H9 (cell line): ENCODE data around the gene STXBP6. TPM values are rescaled to one million over a fixed set of nuclear protein-coding genes. Genes with fewer than 3 reads are reported as not detected.

Experiments used
- DNase-seq: peaks from one replicate; pipeline ENCODE4 v3.0.0-alpha.2; 2017
- H2AFZ ChIP-seq: one replicate; pipeline ENCODE4 v1.6.1; 2013; ENCODE audit warnings: mild to moderate bottlenecking, low read length, control low read depth, moderate library complexity
- H2AK5ac ChIP-seq: 2 replicates; pipeline ENCODE4 v1.6.1; 2013; ENCODE audit warnings: low read length, control low read depth, mixed read lengths; ENCODE audit not compliant: insufficient read length
- H2BK120ac ChIP-seq: one replicate; pipeline ENCODE4 v1.6.1; 2013; ENCODE audit warnings: low read depth, mild to moderate bottlenecking, low read length, control low read depth, inconsistent platforms; ENCODE audit not compliant: poor library complexity, severe bottlenecking
- H2BK12ac ChIP-seq: 2 replicates; pipeline ENCODE4 v1.6.1; 2013; ENCODE audit warnings: low read length, control low read depth, mixed read lengths, low read depth; ENCODE audit not compliant: insufficient read length
- H2BK15ac ChIP-seq: 2 replicates; pipeline ENCODE4 v1.6.1; 2013; ENCODE audit warnings: low read depth, low read length, control low read depth
- H2BK20ac ChIP-seq: one replicate; pipeline ENCODE4 v1.6.1; 2013; ENCODE audit warnings: low read depth, mild to moderate bottlenecking, low read length, control low read depth, inconsistent platforms; ENCODE audit not compliant: poor library complexity, severe bottlenecking
- H2BK5ac ChIP-seq: 2 replicates; pipeline ENCODE4 v1.6.1; 2013; ENCODE audit warnings: low read length, control low read depth, mixed read lengths; ENCODE audit not compliant: insufficient read length
- H3K14ac ChIP-seq: 2 replicates; pipeline ENCODE4 v1.6.1; 2013; ENCODE audit warnings: low read length, control low read depth; ENCODE audit not compliant: insufficient read depth
- H3K18ac ChIP-seq: 2 replicates; pipeline ENCODE4 v1.6.1; 2013; ENCODE audit warnings: low read depth, mild to moderate bottlenecking, mixed read lengths, low read length, control low read depth; ENCODE audit not compliant: insufficient read length
- H3K23ac ChIP-seq: 2 replicates; pipeline ENCODE4 v1.6.1; 2013; ENCODE audit warnings: low read length, control low read depth, mixed read lengths, low read depth; ENCODE audit not compliant: insufficient read length
- H3K23me2 ChIP-seq: 2 replicates; pipeline ENCODE4 v1.6.1; 2013; ENCODE audit warnings: low read depth, mild to moderate bottlenecking, mixed read lengths, low read length, control low read depth; ENCODE audit not compliant: insufficient read length, poor library complexity, severe bottlenecking
- H3K27ac ChIP-seq: 2 replicates; pipeline ENCODE4 v1.5.1; 2013; ENCODE audit warnings: low read length, control low read depth, mixed read lengths, low read depth; ENCODE audit not compliant: insufficient read length
- H3K27me3 ChIP-seq: 2 replicates; pipeline ENCODE4 v1.6.1; 2013; ENCODE audit warnings: low read length, control low read depth, inconsistent platforms; ENCODE audit not compliant: insufficient read depth
- H3K4ac ChIP-seq: 2 replicates; pipeline ENCODE4 v1.6.1; 2013; ENCODE audit warnings: low read depth, mild to moderate bottlenecking, control low read depth, inconsistent platforms, low read length, moderate library complexity
- H3K4me1 ChIP-seq: 2 replicates; pipeline ENCODE4 v1.6.1; 2013; ENCODE audit warnings: low read length, control low read depth, inconsistent platforms; ENCODE audit not compliant: insufficient read depth
- H3K4me2 ChIP-seq: 2 replicates; pipeline ENCODE4 v1.6.1; 2013; ENCODE audit warnings: low read length, control low read depth, mixed read lengths; ENCODE audit not compliant: insufficient read length, insufficient read depth
- H3K56ac ChIP-seq: 2 replicates; pipeline ENCODE4 v1.6.1; 2013; ENCODE audit warnings: low read depth, mild to moderate bottlenecking, mixed read lengths, low read length, control low read depth; ENCODE audit not compliant: insufficient read length
- H3K79me1 ChIP-seq: 2 replicates; pipeline ENCODE4 v1.6.1; 2013; ENCODE audit warnings: low read depth, mild to moderate bottlenecking, moderate library complexity, low read length, control low read depth, inconsistent platforms; ENCODE audit not compliant: insufficient read depth, poor library complexity, severe bottlenecking
- H3K79me2 ChIP-seq: 2 replicates; pipeline ENCODE4 v1.6.1; 2013; ENCODE audit warnings: low read length, control low read depth, inconsistent platforms; ENCODE audit not compliant: insufficient read depth
- H3K9ac ChIP-seq: 2 replicates; pipeline ENCODE4 v1.6.1; 2013; ENCODE audit warnings: low read length, control low read depth, mixed read lengths; ENCODE audit not compliant: insufficient read length; ENCODE audit errors: extremely low read depth
- H3K9me3 ChIP-seq: one replicate; pipeline ENCODE4 v1.6.1; 2013; ENCODE audit warnings: low read depth, low read length, inconsistent platforms; ENCODE audit not compliant: control insufficient read depth
- H3T11ph ChIP-seq: one replicate; pipeline ENCODE4 v1.6.1; 2013; ENCODE audit warnings: mild to moderate bottlenecking, low read length, control low read depth, inconsistent platforms
- H4K20me1 ChIP-seq: one replicate; pipeline ENCODE4 v1.6.1; 2013; ENCODE audit not compliant: control insufficient read depth, insufficient read length, insufficient read depth
- H4K5ac ChIP-seq: 2 replicates; pipeline ENCODE4 v1.6.1; 2013; ENCODE audit warnings: low read depth, mild to moderate bottlenecking, mixed read lengths, low read length, control low read depth; ENCODE audit not compliant: insufficient read length
- H4K8ac ChIP-seq: replicated peaks from 2 replicates; pipeline ENCODE4 v1.6.1; 2013; ENCODE audit warnings: low read length, control low read depth, mixed read lengths, low read depth; ENCODE audit not compliant: insufficient read length
- H4K91ac ChIP-seq: 2 replicates; pipeline ENCODE4 v1.6.1; 2013; ENCODE audit warnings: low read depth, mild to moderate bottlenecking, moderate library complexity, mixed read lengths, low read length, control low read depth; ENCODE audit not compliant: insufficient read length
- H3K27ac Mint-ChIP-seq, 3 experiments: 2 replicates in 2 of 3; 3 replicates in 1 of 3; pipeline ENCODE4 v1.8.0; 2020 to 2021; ENCODE audit warnings: mixed read lengths in 3 of 3, mild to moderate bottlenecking in 1 of 3, moderate library complexity in 1 of 3
- H3K27me3 Mint-ChIP-seq: 2 replicates; pipeline ENCODE4 v1.8.0; 2021; ENCODE audit warnings: low read depth, mild to moderate bottlenecking, moderate library complexity, mixed read lengths
- H3K36me3 Mint-ChIP-seq, 3 experiments: 2 replicates in 2 of 3; 3 replicates in 1 of 3; pipeline ENCODE4 v1.8.0; 2020 to 2021; ENCODE audit warnings: low read depth in 3 of 3, mixed read lengths in 3 of 3; ENCODE audit not compliant: insufficient read depth in 1 of 3
- H3K4me1 Mint-ChIP-seq, 2 experiments: 2 replicates each; pipeline ENCODE4 v1.8.0; 2020; ENCODE audit warnings: mixed read lengths in 2 of 2
- H3K4me3 Mint-ChIP-seq, 2 experiments: 2 replicates in 1 of 2; 3 replicates in 1 of 2; pipeline ENCODE4 v1.8.0; 2020 to 2021; ENCODE audit warnings: mild to moderate bottlenecking in 2 of 2, mixed read lengths in 2 of 2, moderate library complexity in 1 of 2
- H3K9me3 Mint-ChIP-seq, 2 experiments: 2 replicates in 1 of 2; 3 replicates in 1 of 2; pipeline ENCODE4 v1.8.0; 2020; ENCODE audit warnings: mild to moderate bottlenecking in 2 of 2, mixed read lengths in 2 of 2, moderate library complexity in 1 of 2
- WGBS: extraction: QIAGEN DNeasy Blood & Tissue Kit; methylation state at CpG from one replicate; pipeline ENCODE4 v1.1.7; 2013; ENCODE audit warnings: missing lambda C conversion rate, low lambda C conversion rate, mixed read lengths; ENCODE audit not compliant: insufficient read length; ENCODE audit errors: extremely low coverage; 5-methylcytosine and 5-hydroxymethylcytosine counted together
- total RNA-seq: library from RNA; stranded (reverse); gene quantifications from 2 replicates; pipeline ENCODE4 v1.2.1, GENCODE V29; 2021
- TF ChIP-seq, protein P1 (sequence below): fragments of 200-600 bp; sonication (generic); conservative IDR thresholded peaks from 3 replicates; pipeline ENCODE4 v1.8.0; 2021; ENCODE audit warnings: antibody characterized with exemption, mild to moderate bottlenecking

Gene STXBP6
- total RNA-seq, 1 experiment from 2014 or later, result 3.6 TPM

DNA sequence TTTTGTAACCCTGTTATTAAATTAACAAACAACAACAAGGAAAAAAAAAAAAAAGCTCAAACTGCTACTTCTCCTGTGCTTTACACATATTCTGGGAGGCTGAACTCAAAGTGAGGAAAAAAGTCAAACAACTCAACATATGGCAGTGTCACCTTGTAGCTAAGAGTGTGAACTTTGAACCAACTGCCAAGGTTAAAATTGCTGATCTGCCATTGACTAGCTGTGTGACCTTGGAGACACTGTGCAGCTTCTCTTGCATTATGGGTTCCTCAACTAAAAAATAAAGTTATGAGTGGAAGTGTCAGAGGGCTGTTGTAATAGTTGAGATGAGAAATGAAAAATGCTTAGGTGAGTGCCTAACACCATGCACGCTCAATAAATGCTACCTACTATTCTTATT lies 34.2 kb downstream of the STXBP6 start:
- no peak overlapping the region for H4K5ac ChIP-seq

More for the DNA sequence above, 34.2 kb downstream of the STXBP6 start:
- Histone ChIP-seq H3K27ac (no peak overlapping the region), H2BK15ac (no peak overlapping the region), H3K79me2 (no peaks in the 10 kb centered on the region), H3K23me2 (no peaks in the 10 kb centered on the region), H2AFZ (no peak overlapping the region), H3K4me2 (no peak overlapping the region), H3K79me1 (no peaks in the 10 kb centered on the region), H3K4ac (no peak overlapping the region), H3K14ac (no peak overlapping the region), H3K27me3 (no peaks in the 10 kb centered on the region), H3K56ac (no peak overlapping the region), H3K23ac (no peak overlapping the region), H4K91ac (no peak overlapping the region), H4K8ac (no peak overlapping the region), H2AK5ac (no peak overlapping the region), H3K4me1 (no peaks in the 10 kb centered on the region), H3K9me3 (no peaks in the 10 kb centered on the region), H2BK120ac (no peak overlapping the region), H3T11ph (no peak overlapping the region), H2BK20ac (no peak overlapping the region), H2BK12ac (no peak overlapping the region), H4K20me1 (no peaks in the 10 kb centered on the region), H3K9ac (no peak overlapping the region), H2BK5ac (no peak overlapping the region), H3K18ac (no peak overlapping the region)
- no CpG with 5 or more reads among the region's 1 CpG for WGBS
- Mint-ChIP-seq H3K4me3 (no peak overlapping the region), H3K9me3 (no peaks in the 10 kb centered on the region), H3K36me3 (no peaks in the 10 kb centered on the region), H3K27me3 (no peaks in the 10 kb centered on the region), H3K4me1 (0 out of 4 replicates have a peak, but pooled peaks cover 0 to 2% of the 10 kb centered on the region in 2 experiments), H3K27ac (no peak overlapping the region)
- no peak for DNase-seq
- TF ChIP-seq, protein P1, sequence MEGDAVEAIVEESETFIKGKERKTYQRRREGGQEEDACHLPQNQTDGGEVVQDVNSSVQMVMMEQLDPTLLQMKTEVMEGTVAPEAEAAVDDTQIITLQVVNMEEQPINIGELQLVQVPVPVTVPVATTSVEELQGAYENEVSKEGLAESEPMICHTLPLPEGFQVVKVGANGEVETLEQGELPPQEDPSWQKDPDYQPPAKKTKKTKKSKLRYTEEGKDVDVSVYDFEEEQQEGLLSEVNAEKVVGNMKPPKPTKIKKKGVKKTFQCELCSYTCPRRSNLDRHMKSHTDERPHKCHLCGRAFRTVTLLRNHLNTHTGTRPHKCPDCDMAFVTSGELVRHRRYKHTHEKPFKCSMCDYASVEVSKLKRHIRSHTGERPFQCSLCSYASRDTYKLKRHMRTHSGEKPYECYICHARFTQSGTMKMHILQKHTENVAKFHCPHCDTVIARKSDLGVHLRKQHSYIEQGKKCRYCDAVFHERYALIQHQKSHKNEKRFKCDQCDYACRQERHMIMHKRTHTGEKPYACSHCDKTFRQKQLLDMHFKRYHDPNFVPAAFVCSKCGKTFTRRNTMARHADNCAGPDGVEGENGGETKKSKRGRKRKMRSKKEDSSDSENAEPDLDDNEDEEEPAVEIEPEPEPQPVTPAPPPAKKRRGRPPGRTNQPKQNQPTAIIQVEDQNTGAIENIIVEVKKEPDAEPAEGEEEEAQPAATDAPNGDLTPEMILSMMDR, result no peak
